Body of pancreas (tissue), 4 donors: Measurements from ENCODE around the gene PFKFB4. TPM values are rescaled to one million over a fixed set of nuclear protein-coding genes. Genes with fewer than 3 reads are reported as not detected.

Source experiments
- ATAC-seq: fragments of 150-250 bp; one replicate; pipeline ENCODE4 v1.9.1; 2016
- DNase-seq, 4 donors: peaks; one replicate each; pipeline ENCODE4 v3.0.0-alpha.2; 2019
- H3K27ac ChIP-seq, 4 donors: fragments of 200-600 bp; sonication (generic); 1 replicate in 3 of 4; 2 replicates in 1 of 4; pipeline versions ENCODE4 v1.5.1 to v1.6.1; 2016 to 2019; ENCODE audit warnings: mild to moderate bottlenecking in 1 of 4, mixed read lengths in 1 of 4, moderate library complexity in 1 of 4
- H3K27me3 ChIP-seq, 2 donors: fragments of 200-600 bp; sonication (generic); one replicate each; pipeline ENCODE4 v1.6.0; 2016; ENCODE audit warnings: mild to moderate bottlenecking in 1 of 2
- H3K36me3 ChIP-seq, 2 donors: fragments of 200-600 bp; sonication (generic); replicated peaks in 1 of 2; 2 replicates each; pipeline ENCODE4 v1.5.1; 2016; ENCODE audit warnings: low read depth in 2 of 2; ENCODE audit not compliant: insufficient read depth in 1 of 2
- H3K4me1 ChIP-seq: fragments of 200-600 bp; sonication (generic); one replicate; pipeline ENCODE4 v1.6.0; 2016
- H3K4me3 ChIP-seq, 2 donors: fragments of 200-600 bp; sonication (generic); 1 replicate in 1 of 2; 2 replicates in 1 of 2; pipeline ENCODE4 v1.5.1; 2016 to 2019
- H3K9me3 ChIP-seq, 3 donors: fragments of 200-600 bp; sonication (generic); 1 replicate in 2 of 3; 2 replicates in 1 of 3; pipeline ENCODE4 v1.5.1; 2016
- CTCF ChIP-seq, 7 experiments: fragments of 450-650 bp in 4 of 7; fragments of 200-600 bp in 3 of 7; sonication (generic) in 3 of 7; IDR thresholded peaks; one replicate each; pipeline ENCODE4 v1.5.1; 2016 to 2019; ENCODE audit warnings: antibody characterized with exemption in 7 of 7
- POLR2A ChIP-seq, 3 donors: fragments of 450-650 bp; IDR thresholded peaks; one replicate each; pipeline ENCODE4 v1.6.1; 2016; ENCODE audit warnings: antibody characterized with exemption in 3 of 3, mild to moderate bottlenecking in 2 of 3
- WGBS, 2 donors: methylation state at CpG; one replicate each; pipeline ENCODE4 v1.1.5; 2017; 5-methylcytosine and 5-hydroxymethylcytosine counted together
- intact Hi-C: fragments of 100-400 bp; cut with DNase I; formaldehyde crosslinking; loops from one replicate; pipeline ENCODE4 v1.15.1; 2023
- total RNA-seq, 2 donors: library from RNA; depleted of rRNA; stranded (reverse); fragments of >200 nt; gene quantifications; one replicate each; pipeline ENCODE4 v1.1.0, GENCODE V29; 2016

PFKFB4 gene
- 10 to 100 TPM in 1 of 2 donors, 1 to 10 TPM in 1; 8.9 to 11.4 TPM for total RNA-seq

GRCh38 chr3:48556796-48557626 is at the start of gene PFKFB4:
Gene PFKFB4 (minus strand): TSS chr3:48556803. CDS start chr3:48556777, 26 bp downstream.
- Histone ChIP-seq H3K4me1 (peaks cover 59% of the 10 kb centered on the region), H3K27me3 (no peaks in the 10 kb centered on the region), H3K4me3 (peak within 1 kb of the TSS; percentile 38 to 95), H3K27ac (peak within 1 kb of the TSS; percentile 53 to 93 (median 76)), H3K9me3 (no peaks in the 10 kb centered on the region), H3K36me3 (no peaks in the 10 kb centered on the region)
- intact Hi-C loops: no loop called here
- 1% methylated on average over 28 to 42 of the region's 53 CpGs for WGBS, 2 donors
- TF ChIP-seq POLR2A (IDR thresholded peaks at IDR 0.05) (no peak), CTCF (IDR thresholded peaks at IDR 0.05) (peak in 2 of 7 experiments; percentile 18 to 32)
- DNase-seq (peak; percentile 100), ATAC-seq (peak; percentile 90)

GRCh38 chr3:48601622-48601994 is 45.0 kb upstream of the PFKFB4 start:
- TF ChIP-seq POLR2A (IDR thresholded peaks at IDR 0.05) (no peak), CTCF (IDR thresholded peaks at IDR 0.05) (no peak)
- Histone ChIP-seq H3K4me1 (no peaks in the 10 kb centered on the region), H3K9me3 (no peaks in the 10 kb centered on the region), H3K27me3 (no peaks in the 10 kb centered on the region), H3K27ac (no peak overlapping the region), H3K36me3 (peaks cover 24 to 58% of the 10 kb centered on the region in 2 donors), H3K4me3 (no peak overlapping the region)
- DNase-seq (no peak), ATAC-seq (no peak)
- 77 to 86% methylated on average over 1 to 2 of the region's 2 CpGs for WGBS, 2 donors
- intact Hi-C loops: no loop called here

- 90 to 97% methylated on average over 9 to 19 of the region's 19 CpGs for WGBS, 2 donors
- no peaks in the 10 kb centered on the region for H3K27me3 ChIP-seq
- no peak for DNase-seq
- H3K9me3 ChIP-seq: no peaks in the 10 kb centered on the region
- no peak overlapping the region for H3K4me3 ChIP-seq
- no peaks in the 10 kb centered on the region for H3K4me1 ChIP-seq
- peaks cover 24 to 58% of the 10 kb centered on the region in 2 donors for H3K36me3 ChIP-seq
- TF ChIP-seq POLR2A (IDR thresholded peaks at IDR 0.05): no peak
- no peak for TF ChIP-seq CTCF (IDR thresholded peaks at IDR 0.05)
- H3K27ac ChIP-seq: no peak overlapping the region
- intact Hi-C loops: no loop called here
- no peak for ATAC-seq
These were observed 44.4 kb upstream of the PFKFB4 start for GRCh38 chr3:48600711-48601621.

- TF ChIP-seq CTCF (IDR thresholded peaks at IDR 0.05) (no peak), POLR2A (IDR thresholded peaks at IDR 0.05) (no peak)
- Histone ChIP-seq H3K36me3 (peaks cover 22 to 52% of the 10 kb centered on the region in 2 donors), H3K4me3 (no peak overlapping the region), H3K27me3 (no peaks in the 10 kb centered on the region), H3K27ac (no peak overlapping the region), H3K4me1 (peaks cover 10% of the 10 kb centered on the region), H3K9me3 (no peaks in the 10 kb centered on the region)
- intact Hi-C loops: no loop called here
- ATAC-seq: no peak
- DNase-seq: no peak
- WGBS, 2 donors: 99 to 100% methylated on average over 9 to 12 of the region's 12 CpGs
These were observed 43.1 kb upstream of the PFKFB4 start for GRCh38 chr3:48599509-48600285.
